Endodermal cell (in vitro differentiated cells): ENCODE data around the gene RAB4B. TPM values are rescaled to one million over a fixed set of nuclear protein-coding genes. Genes with fewer than 3 reads are reported as not detected.

Experiments used
- DNase-seq: peaks from one replicate; pipeline ENCODE4 v3.0.0-alpha.2; 2017
- H3K27ac ChIP-seq: 2 replicates; pipeline ENCODE4 v1.5.1; 2013; ENCODE audit warnings: mild to moderate bottlenecking, low read depth, low read length, moderate library complexity
- H3K27me3 ChIP-seq: 2 replicates; pipeline ENCODE4 v1.6.1; 2013; ENCODE audit warnings: mild to moderate bottlenecking, low read length, moderate library complexity; ENCODE audit not compliant: insufficient read depth, control insufficient read depth, poor library complexity, severe bottlenecking
- H3K36me3 ChIP-seq: 2 replicates; pipeline ENCODE4 v1.7.0; 2013; ENCODE audit warnings: mild to moderate bottlenecking, low read length, moderate library complexity; ENCODE audit not compliant: control insufficient read depth, insufficient read depth
- H3K4me1 ChIP-seq: one replicate; pipeline ENCODE4 v1.7.0; 2013; ENCODE audit warnings: low read length; ENCODE audit not compliant: control insufficient read depth, insufficient read depth
- H3K4me3 ChIP-seq: 2 replicates; pipeline ENCODE4 v1.5.1; 2013; ENCODE audit warnings: mild to moderate bottlenecking, low read length, moderate library complexity
- H3K9ac ChIP-seq: 2 replicates; pipeline ENCODE4 v1.6.1; 2013; ENCODE audit warnings: mild to moderate bottlenecking, low read length, moderate library complexity; ENCODE audit not compliant: poor library complexity, severe bottlenecking; ENCODE audit errors: extremely low read depth
- H3K9me3 ChIP-seq: 2 replicates; pipeline ENCODE4 v1.6.1; 2013; ENCODE audit warnings: mild to moderate bottlenecking, low read length, moderate library complexity; ENCODE audit not compliant: control insufficient read depth
- H3K27ac Mint-ChIP-seq: 2 replicates; pipeline ENCODE4 v1.8.0; 2020; ENCODE audit warnings: mixed read lengths
- H3K27me3 Mint-ChIP-seq: 2 replicates; pipeline ENCODE4 v1.8.0; 2021; ENCODE audit warnings: mild to moderate bottlenecking, mixed read lengths; ENCODE audit not compliant: insufficient read depth
- H3K36me3 Mint-ChIP-seq: 2 replicates; pipeline ENCODE4 v1.8.0; 2020; ENCODE audit warnings: low read depth, mixed read lengths
- H3K4me1 Mint-ChIP-seq: 2 replicates; pipeline ENCODE4 v1.8.0; 2020; ENCODE audit warnings: mixed read lengths
- H3K4me3 Mint-ChIP-seq: 2 replicates; pipeline ENCODE4 v1.8.0; 2020; ENCODE audit warnings: mild to moderate bottlenecking, moderate library complexity, mixed read lengths
- H3K9me3 Mint-ChIP-seq: 2 replicates; pipeline ENCODE4 v1.8.0; 2020; ENCODE audit warnings: mild to moderate bottlenecking, mixed read lengths
- CTCF ChIP-seq: fragments of 200-600 bp; sonication (generic); conservative IDR thresholded peaks from 2 replicates; pipeline ENCODE4 v1.5.0; 2021; ENCODE audit warnings: antibody characterized with exemption, mild to moderate bottlenecking
- WGBS, 2 experiments: methylation state at CpG; one replicate each; pipeline versions ENCODE4 v1.1.5 to v1.1.7; 2013; ENCODE audit warnings: missing lambda C conversion rate in 2 of 2, mixed read lengths in 1 of 2; ENCODE audit not compliant: insufficient coverage in 1 of 2, insufficient read length in 1 of 2; 5-methylcytosine and 5-hydroxymethylcytosine counted together
- total RNA-seq, 2 donors: library from RNA; stranded (reverse); fragmentation: NEBNext Ultra II Directional in 1 of 2; extraction: Animal tissue kit (Norgen Biotek cat#: 25700) in 1 of 2; gene quantifications; 2 replicates in 1 of 2; 3 replicates in 1 of 2; pipeline ENCODE4 v1.2.1, GENCODE V29; 2021

The RAB4B gene
- total RNA-seq, 2 donors from 2014 or later = 29.2 to 34.1 TPM

- Histone ChIP-seq H3K27ac (no peak overlapping the region), H3K4me3 (no peak overlapping the region), H3K4me1 (peaks cover 9% of the 10 kb centered on the region), H3K36me3 (no peaks in the 10 kb centered on the region), H3K27me3 (no peaks in the 10 kb centered on the region), H3K9me3 (no peaks in the 10 kb centered on the region), H3K9ac (no peak overlapping the region)
- WGBS, 2 experiments = 85 to 87% methylated on average over 6 to 7 of the region's 7 CpGs
- DNase-seq = no peak
- no peaks in the 10 kb centered on the region for H3K27me3 Mint-ChIP-seq
- no peaks in the 10 kb centered on the region for H3K9me3 Mint-ChIP-seq
- peaks cover 11% of the 10 kb centered on the region for H3K4me1 Mint-ChIP-seq
- no peak for TF ChIP-seq CTCF
- no peak overlapping the region for H3K27ac Mint-ChIP-seq
- H3K36me3 Mint-ChIP-seq = peaks cover 7% of the 10 kb centered on the region
- H3K4me3 Mint-ChIP-seq = no peak overlapping the region
Measured at GRCh38 chr19:40745402-40745780, 32.7 kb upstream of the RAB4B start.

- H3K4me1 ChIP-seq = peaks cover 9% of the 10 kb centered on the region
- Mint-ChIP-seq H3K9me3 (no peaks in the 10 kb centered on the region), H3K4me3 (no peak overlapping the region), H3K27ac (no peak overlapping the region), H3K27me3 (no peaks in the 10 kb centered on the region), H3K36me3 (peaks cover 10% of the 10 kb centered on the region), H3K4me1 (peaks cover 12% of the 10 kb centered on the region)
- no peaks in the 10 kb centered on the region for H3K27me3 ChIP-seq
- H3K9me3 ChIP-seq = no peaks in the 10 kb centered on the region
- H3K9ac ChIP-seq = no peak overlapping the region
- H3K4me3 ChIP-seq = no peak overlapping the region
- WGBS, 2 experiments = 98 to 100% methylated on average over 2 to 7 of the region's 7 CpGs
- peaks cover under 1% of the 10 kb centered on the region for H3K36me3 ChIP-seq
- no peak overlapping the region for H3K27ac ChIP-seq
- TF ChIP-seq CTCF = no peak
- no peak for DNase-seq
Measured at GRCh38 chr19:40747536-40747935, 30.5 kb upstream of the RAB4B start.

GRCh38 chr19:40750058-40750873, 27.8 kb upstream of the RAB4B start, which contains the start of gene ACTMAP:
Gene ACTMAP, minus strand, starts transcription at chr19:40750477. Its CDS starts 674 bp downstream, at chr19:40749803.
- no peaks in the 10 kb centered on the region for H3K27me3 ChIP-seq
- no peak for TF ChIP-seq CTCF
- peak within 1 kb of the TSS; percentile 98 for H3K27ac ChIP-seq
- Mint-ChIP-seq H3K4me3 (peak within 1 kb of the TSS; percentile 84), H3K9me3 (no peaks in the 10 kb centered on the region), H3K27me3 (no peaks in the 10 kb centered on the region), H3K4me1 (peaks cover 20% of the 10 kb centered on the region), H3K36me3 (peaks cover 26% of the 10 kb centered on the region), H3K27ac (peak within 1 kb of the TSS; percentile 97)
- H3K4me3 ChIP-seq = peak within 1 kb of the TSS; percentile 99
- peak; percentile 100 for DNase-seq
- H3K9ac ChIP-seq = peak within 1 kb of the TSS; percentile 98
- WGBS, 2 experiments = 1% methylated on average over 32 to 43 of the region's 43 CpGs
- no peaks in the 10 kb centered on the region for H3K9me3 ChIP-seq
- H3K4me1 ChIP-seq = peaks cover 9% of the 10 kb centered on the region
- peaks cover 16% of the 10 kb centered on the region for H3K36me3 ChIP-seq
